HEK293 (cell line): ENCODE results near the gene LZTFL1.

Experiments used
- CTCF ChIP-seq: fragments of 450-650 bp; formaldehyde crosslinking; IDR thresholded peaks from 2 replicates; pipeline ENCODE4 v1.5.1; 2016; ENCODE audit warnings: missing biosample characterization, missing genetic modification characterization
- ZNF24 ChIP-seq: fragments of 450-650 bp; formaldehyde crosslinking; IDR thresholded peaks from 2 replicates; pipeline ENCODE4 v1.5.1; 2016; ENCODE audit warnings: missing biosample characterization, missing genetic modification characterization
- ZNF394 ChIP-seq: fragments of 450-650 bp; formaldehyde crosslinking; IDR thresholded peaks from 2 replicates; pipeline ENCODE4 v1.5.1; 2016; ENCODE audit warnings: missing biosample characterization, missing genetic modification characterization, mild to moderate bottlenecking, moderate library complexity, borderline replicate concordance
- TF ChIP-seq, protein P1 (sequence below): fragments of 450-650 bp; formaldehyde crosslinking; IDR thresholded peaks from 2 replicates; pipeline ENCODE4 v1.5.1; 2016; ENCODE audit warnings: missing biosample characterization, missing genetic modification characterization, low read depth

- no peak for TF ChIP-seq CTCF (tag by site-specific recombination)
- TF ChIP-seq ZNF24 (tag by site-specific recombination), result no peak
- TF ChIP-seq ZNF394 (tag by site-specific recombination), result no peak
- TF ChIP-seq, protein P1, sequence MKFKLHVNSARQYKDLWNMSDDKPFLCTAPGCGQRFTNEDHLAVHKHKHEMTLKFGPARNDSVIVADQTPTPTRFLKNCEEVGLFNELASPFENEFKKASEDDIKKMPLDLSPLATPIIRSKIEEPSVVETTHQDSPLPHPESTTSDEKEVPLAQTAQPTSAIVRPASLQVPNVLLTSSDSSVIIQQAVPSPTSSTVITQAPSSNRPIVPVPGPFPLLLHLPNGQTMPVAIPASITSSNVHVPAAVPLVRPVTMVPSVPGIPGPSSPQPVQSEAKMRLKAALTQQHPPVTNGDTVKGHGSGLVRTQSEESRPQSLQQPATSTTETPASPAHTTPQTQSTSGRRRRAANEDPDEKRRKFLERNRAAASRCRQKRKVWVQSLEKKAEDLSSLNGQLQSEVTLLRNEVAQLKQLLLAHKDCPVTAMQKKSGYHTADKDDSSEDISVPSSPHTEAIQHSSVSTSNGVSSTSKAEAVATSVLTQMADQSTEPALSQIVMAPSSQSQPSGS (tag by site-specific recombination), result no peak
These were observed 65.3 kb downstream of the LZTFL1 start for GRCh38 chr3:45776611-45777010.
